Panc1 (cell line): ENCODE results near the gene DHX36. TPM values are rescaled to one million over a fixed set of nuclear protein-coding genes. Genes with fewer than 3 reads are reported as not detected.
A peak's percentile ranks its signal among the peaks of the same experiment; 100 is the strongest.

Source experiments
- ATAC-seq: fragments of 200-7000 bp; cut with Tn5 transposase; 2 replicates; pipeline ENCODE4 v1.9.1; 2020; ENCODE audit warnings: mild to moderate bottlenecking, moderate library complexity
- BruUV-seq: library from RNA; stranded (reverse); fragments of 400-500 nt; replicated peaks from 2 replicates; lab custom pipeline; 2021; lab: Mats Ljungman, UMichigan
- CTCF ChIA-PET: fragments of 300-600 bp; sonication (Branson Sonifier 250); formaldehyde crosslinking; loops from one replicate; lab custom pipeline; 2022; ENCODE audit warnings: antibody characterized with exemption; lab: Charles Lee
- POLR2A ChIA-PET: fragments of 300-600 bp; sonication (Branson Sonifier 250); formaldehyde crosslinking; loops from one replicate; lab custom pipeline; 2022; ENCODE audit warnings: antibody characterized with exemption; lab: Charles Lee
- DNase-seq: peaks from one replicate; pipeline ENCODE4 v3.0.0-alpha.2; 2010; ENCODE audit warnings: low read depth, low spot score
- H3K27ac ChIP-seq: 2 replicates; pipeline ENCODE4 v1.5.1; 2011; ENCODE audit warnings: mild to moderate bottlenecking, low read length, inconsistent platforms
- H3K27me3 ChIP-seq: fragments of 200-500 bp; sonication (Bioruptor generic); 2 replicates; pipeline ENCODE4 v1.6.0; 2014; ENCODE audit warnings: low read length, inconsistent platforms; ENCODE audit not compliant: control insufficient read depth, insufficient read depth
- H3K36me3 ChIP-seq: fragments of 200-500 bp; sonication (Bioruptor generic); 2 replicates; pipeline ENCODE4 v1.5.1; 2014; ENCODE audit warnings: inconsistent platforms, mild to moderate bottlenecking, low read length, moderate library complexity; ENCODE audit not compliant: control insufficient read depth, insufficient read depth
- H3K4me1 ChIP-seq: 2 replicates; pipeline ENCODE4 v1.5.1; 2011; ENCODE audit warnings: inconsistent platforms, mild to moderate bottlenecking, low read length, moderate library complexity; ENCODE audit not compliant: control insufficient read depth, insufficient read depth
- H3K4me3 ChIP-seq, 2 experiments: 2 replicates each; pipeline ENCODE4 v1.5.1; 2011 to 2012; ENCODE audit warnings: low read depth in 2 of 2, low read length in 2 of 2, mild to moderate bottlenecking in 2 of 2, inconsistent platforms in 1 of 2, moderate library complexity in 1 of 2
- H3K9me3 ChIP-seq: fragments of 200-500 bp; sonication (Bioruptor generic); 2 replicates; pipeline ENCODE4 v1.5.1; 2014; ENCODE audit warnings: low read depth, mild to moderate bottlenecking, inconsistent platforms, low read length, moderate library complexity; ENCODE audit not compliant: control insufficient read depth, insufficient read depth
- CTCF ChIP-seq: fragments of 450-650 bp; IDR thresholded peaks from 2 replicates; pipeline ENCODE4 v1.5.1; 2017; ENCODE audit warnings: mild to moderate bottlenecking
- POLR2AphosphoS5 ChIP-seq: IDR thresholded peaks from 2 replicates; pipeline ENCODE4 v1.6.1; 2012; ENCODE audit warnings: mild to moderate bottlenecking, low read depth, low read length, moderate library complexity
- REST ChIP-seq, 2 experiments: IDR thresholded peaks; 2 replicates each; pipeline ENCODE4 v1.6.1; 2011 to 2012; ENCODE audit warnings: low read depth in 2 of 2, control low read depth in 1 of 2, low read length in 1 of 2, mild to moderate bottlenecking in 1 of 2, moderate library complexity in 1 of 2; ENCODE audit not compliant: insufficient read depth in 1 of 2
- SIN3A ChIP-seq: IDR thresholded peaks from 2 replicates; pipeline ENCODE4 v1.6.1; 2012; ENCODE audit warnings: low read depth, mild to moderate bottlenecking, low read length, moderate library complexity, borderline replicate concordance; ENCODE audit not compliant: insufficient read depth
- TCF7L2 ChIP-seq: IDR thresholded peaks from 2 replicates; pipeline ENCODE4 v1.6.1; 2011; ENCODE audit warnings: mild to moderate bottlenecking, low read depth, low read length, inconsistent platforms
- in situ Hi-C: cut with HindIII; loops from 2 replicates; pipeline ENCODE4 v1.10.0; 2016; ENCODE audit warnings: low sequenced_read_pairs, low pct_unique_long_range_greater_than_20kb
- intact Hi-C: fragments of 100-400 bp; cut with micrococcal nuclease; formaldehyde crosslinking; loops from one replicate; pipeline ENCODE4 v1.10.0; 2022; ENCODE audit not compliant: unreplicated experiment
- total RNA-seq: library from RNA; stranded (reverse); gene quantifications from one replicate; pipeline ENCODE4 v1.2.1, GENCODE V29; 2021; ENCODE audit not compliant: unreplicated experiment

The DHX36 gene
- total RNA-seq, 1 experiment from 2014 or later = 74.3 TPM

GRCh38 chr3:154327871-154328270 is 3.6 kb upstream of the DHX36 start:
- Histone ChIP-seq H3K27me3 (no peaks in the 10 kb centered on the region; the same call in 1 of the 2 replicates), H3K4me1 (peaks cover 5% of the 10 kb centered on the region; the same call in 1 of the 2 replicates), H3K9me3 (no peaks in the 10 kb centered on the region; the same call in 1 of the 2 replicates), H3K36me3 (no peaks in the 10 kb centered on the region), H3K27ac (no peak overlapping the region), H3K4me3 (no peak overlapping the region)
- no TSS peak for BruUV-seq
- CTCF ChIA-PET = no interaction called here
- ATAC-seq = no peak
- POLR2A ChIA-PET = no interaction called here
- TF ChIP-seq POLR2AphosphoS5 = no peak
- intact Hi-C loops = no loop called here
- in situ Hi-C loops = no loop called here
- no peak for DNase-seq

GRCh38 chr3:154324919-154325318 is 632 bp upstream of the DHX36 start:
- POLR2A ChIA-PET = interaction anchor here (0.5 kb wide), 1 partner anchor 201 kb away, joined by 9 read pairs; no protein-coding TSS in a partner anchor
- Histone ChIP-seq H3K27ac (peak overlapping the region; percentile 91), H3K4me3 (peak overlapping the region; percentile 72 to 99), H3K4me1 (peaks cover 13% of the 10 kb centered on the region), H3K9me3 (no peaks in the 10 kb centered on the region; the same call in 1 of the 2 replicates), H3K36me3 (no peaks in the 10 kb centered on the region), H3K27me3 (no peaks in the 10 kb centered on the region; the same call in 1 of the 2 replicates)
- CTCF ChIA-PET = interaction anchor here (0.6 kb wide), 1 partner anchor 55 kb away, joined by 3 read pairs; no protein-coding TSS in a partner anchor
- in situ Hi-C loops = no loop called here
- DNase-seq = no peak
- ATAC-seq = no peak
- intact Hi-C loops = no loop called here
- TF ChIP-seq CTCF (no peak), POLR2AphosphoS5 (no peak), SIN3A (no peak), REST (IDR thresholded peaks at IDR 0.05; ENCODE audit: insufficient read depth in 1 of 2, low read depth in 2 of 2, low read length in 1 of 2) (no peak), TCF7L2 (no peak)
- BruUV-seq = no TSS peak

- CTCF ChIA-PET = no interaction called here
- Histone ChIP-seq H3K27me3 (no peaks in the 10 kb centered on the region), H3K4me3 (no peak overlapping the region), H3K9me3 (no peaks in the 10 kb centered on the region), H3K27ac (no peak overlapping the region), H3K4me1 (peaks cover 14% of the 10 kb centered on the region), H3K36me3 (peaks cover 32% of the 10 kb centered on the region)
- intact Hi-C loops = no loop called here
- ATAC-seq = no peak
- DNase-seq = no peak
- TF ChIP-seq POLR2AphosphoS5 (no peak), TCF7L2 (no peak), REST (IDR thresholded peaks at IDR 0.05; ENCODE audit: insufficient read depth in 1 of 2, low read depth in 2 of 2, low read length in 1 of 2) (no peak), SIN3A (no peak), CTCF (no peak)
- POLR2A ChIA-PET = no interaction called here
- BruUV-seq = no TSS peak
- in situ Hi-C loops = no loop called here
Measured at GRCh38 chr3:154316974-154317767, 7.1 kb downstream of the DHX36 start.
